Activated CD8-positive, alpha-beta memory T cell treated with anti-CD3 and anti-CD28 coated beads, Interleukin-2, amount 50 U/mL, for 4 hours (primary cell): Measurements from ENCODE around the gene NOP9.

Experiments
- DNase-seq: peaks from one replicate; pipeline ENCODE4 v3.0.0-alpha.2; 2020

Gene NOP9

DNA sequence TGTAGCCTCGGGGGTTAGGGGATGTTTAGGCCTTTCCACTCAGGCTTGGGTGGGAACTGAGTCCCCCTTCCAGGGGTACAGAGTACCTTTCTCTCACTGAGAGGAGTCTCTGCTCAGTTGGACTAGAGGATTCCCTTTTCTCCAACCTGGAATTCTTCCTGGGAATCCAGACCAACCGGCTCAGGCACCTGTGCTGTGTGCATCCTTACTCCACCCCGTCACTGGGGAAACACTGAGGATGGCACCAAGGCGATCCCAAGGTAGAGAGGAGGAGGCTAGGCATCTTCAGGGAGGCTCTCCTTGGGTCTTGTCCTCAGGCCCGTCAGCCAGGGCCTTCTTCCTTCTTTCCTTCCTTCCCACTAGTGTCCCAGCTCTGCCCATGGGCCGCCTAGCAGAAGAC lies 35.8 kb upstream of the NOP9 start:
- DNase-seq: no peak

DNA sequence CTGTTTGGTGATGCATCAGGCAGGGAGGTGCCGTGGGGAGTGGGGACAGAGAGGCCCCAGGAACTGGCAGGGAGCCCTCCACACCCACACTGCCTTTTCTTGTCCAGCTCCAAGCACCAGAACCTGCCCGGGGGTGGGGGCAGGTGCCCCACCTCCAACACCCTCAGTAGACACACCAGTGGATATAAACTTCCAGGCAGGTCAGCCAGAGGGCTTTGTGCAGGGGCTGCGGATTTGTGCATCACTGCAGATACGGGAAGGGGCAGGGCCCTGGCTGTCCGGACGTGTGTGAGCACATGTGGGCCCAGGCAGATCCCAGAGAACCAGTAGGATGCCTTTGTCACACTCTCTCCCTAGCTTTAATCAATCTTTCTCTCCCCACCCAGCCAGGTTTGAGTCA lies 35.4 kb upstream of the NOP9 start:
- DNase-seq: no peak

DNA sequence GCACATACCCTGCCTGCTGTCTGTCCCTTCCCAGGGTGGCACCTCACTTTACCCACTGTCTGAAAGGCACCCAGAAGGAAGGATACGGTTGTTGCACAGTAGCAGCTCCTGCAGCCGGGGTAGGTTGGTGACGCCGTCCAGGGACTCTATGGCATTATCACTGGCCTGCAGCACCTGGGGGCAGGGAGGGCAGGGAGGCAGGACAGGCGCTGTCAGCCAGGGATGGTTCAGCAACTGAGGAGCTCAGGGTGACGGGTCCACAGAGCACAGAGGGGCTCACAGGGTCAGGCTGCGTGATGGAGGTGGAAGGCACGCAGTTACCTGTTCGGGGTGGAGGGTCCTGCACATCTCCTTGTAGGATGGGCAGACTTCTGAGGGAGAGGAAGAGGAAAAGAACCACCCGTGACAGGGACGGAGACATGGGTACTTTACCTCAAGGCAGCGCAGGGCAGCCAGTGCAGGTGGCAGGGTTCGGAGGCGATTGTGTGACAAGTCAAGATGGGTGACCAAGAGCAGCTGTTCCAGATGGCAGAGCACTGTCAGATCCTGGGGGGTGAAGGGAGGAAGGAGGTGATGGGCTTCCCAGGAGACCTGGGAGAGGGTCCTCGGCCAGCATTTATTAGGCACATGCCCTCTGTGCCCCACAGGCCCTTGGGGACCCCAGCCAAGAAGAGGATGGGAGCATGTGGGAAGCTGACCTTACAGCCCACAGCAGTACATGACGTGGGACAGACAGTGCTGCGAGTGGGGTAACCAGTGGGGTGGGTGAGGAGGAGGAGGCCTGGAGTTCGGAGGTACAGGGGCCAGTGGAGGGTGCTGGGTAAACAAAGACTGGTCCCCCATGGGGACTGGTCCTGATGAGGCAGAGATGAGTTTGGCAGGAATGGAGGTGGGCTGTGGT lies 33.1 kb upstream of the NOP9 start:
- no peak for DNase-seq

DNA sequence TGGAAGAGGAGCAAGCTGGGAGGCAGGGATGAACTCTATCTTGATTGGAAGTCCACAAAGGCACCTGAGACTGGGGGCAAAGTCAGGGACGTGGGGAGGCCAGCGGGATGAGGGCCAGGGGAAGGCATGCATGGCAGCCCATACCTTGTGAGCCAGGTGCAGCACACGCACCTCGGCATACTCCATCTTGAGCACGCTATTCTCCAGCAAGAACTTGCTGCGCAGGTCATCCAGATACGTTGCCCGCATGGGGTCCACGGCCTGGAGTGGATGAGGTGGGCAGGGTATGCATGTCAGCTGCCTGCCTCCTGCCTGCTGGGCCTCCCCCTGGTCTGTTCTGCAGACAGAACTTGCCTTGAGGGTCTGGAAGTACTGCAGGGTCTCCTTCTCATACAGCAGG lies 32.1 kb upstream of the NOP9 start:
- no peak for DNase-seq

DNA sequence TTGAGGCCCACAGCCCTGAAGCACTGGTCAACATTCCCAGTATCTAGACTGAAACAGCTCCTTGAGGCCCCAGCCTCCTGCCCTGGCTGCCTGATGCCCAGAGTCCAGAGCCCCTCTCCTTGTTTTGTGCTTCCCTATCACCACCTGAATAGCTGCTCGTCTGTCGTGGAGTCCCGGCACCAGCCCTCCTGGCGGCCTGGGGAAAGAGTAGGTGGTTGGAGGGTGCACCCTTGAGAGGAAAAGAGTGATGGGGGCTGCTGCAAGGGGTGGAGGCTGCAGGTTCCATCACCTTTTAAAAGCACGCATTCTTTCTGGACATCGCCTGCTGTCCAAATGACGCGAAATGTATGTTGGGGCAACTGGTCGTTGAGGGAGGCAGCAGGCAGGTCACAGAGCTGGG lies 31.4 kb upstream of the NOP9 start:
- DNase-seq: no peak

DNA sequence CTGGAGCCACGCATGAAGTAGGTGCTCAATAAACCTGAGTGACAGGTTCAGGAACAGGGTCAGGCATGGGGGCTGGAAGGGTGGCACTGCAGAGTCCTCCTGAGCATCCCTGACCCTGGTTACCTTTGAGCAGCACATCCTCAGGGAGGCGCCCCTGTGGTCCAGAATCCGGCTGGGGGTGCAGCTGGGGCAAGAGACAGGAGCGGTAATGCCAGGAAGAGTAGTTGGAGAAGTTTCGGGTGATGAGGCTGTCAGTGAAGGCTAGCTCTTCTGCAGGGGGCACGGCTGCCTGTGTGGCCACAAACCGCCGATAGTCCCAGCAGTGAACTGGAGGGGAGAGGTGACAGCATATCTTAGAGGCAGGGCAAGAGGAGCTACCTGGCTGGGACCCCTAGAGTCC lies 30.3 kb upstream of the NOP9 start:
- no peak for DNase-seq

DNA sequence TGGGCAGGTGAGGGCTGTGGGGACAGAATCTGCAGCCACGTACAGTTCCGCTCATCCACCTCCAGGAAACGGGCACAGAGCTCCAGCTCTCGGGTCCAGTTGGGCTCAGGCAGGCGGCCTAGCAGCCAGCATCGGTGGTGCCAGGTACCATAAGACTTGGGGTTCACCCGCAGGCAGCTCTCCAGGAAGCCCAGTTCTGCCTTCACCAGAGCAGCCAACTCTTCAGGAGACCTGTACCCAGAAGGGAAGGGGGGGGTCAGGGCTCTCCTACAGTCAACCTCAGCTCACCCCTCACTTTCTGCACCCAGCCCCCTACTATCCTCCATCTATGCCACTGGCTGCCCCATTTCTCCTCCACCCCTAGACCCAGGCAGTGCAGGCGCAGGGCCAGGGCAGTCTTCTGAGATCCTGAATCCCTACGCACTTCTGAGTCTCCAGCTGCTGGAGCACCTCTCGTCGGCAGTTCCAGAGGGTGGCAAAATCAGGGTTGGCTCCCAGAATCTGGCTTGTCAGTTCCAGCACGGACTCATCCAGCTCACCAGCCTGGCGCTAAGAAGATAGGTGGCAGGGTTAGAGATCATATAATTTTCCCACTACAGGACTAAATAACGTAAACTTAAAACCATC lies 29.6 kb upstream of the NOP9 start:
- no peak for DNase-seq

DNA sequence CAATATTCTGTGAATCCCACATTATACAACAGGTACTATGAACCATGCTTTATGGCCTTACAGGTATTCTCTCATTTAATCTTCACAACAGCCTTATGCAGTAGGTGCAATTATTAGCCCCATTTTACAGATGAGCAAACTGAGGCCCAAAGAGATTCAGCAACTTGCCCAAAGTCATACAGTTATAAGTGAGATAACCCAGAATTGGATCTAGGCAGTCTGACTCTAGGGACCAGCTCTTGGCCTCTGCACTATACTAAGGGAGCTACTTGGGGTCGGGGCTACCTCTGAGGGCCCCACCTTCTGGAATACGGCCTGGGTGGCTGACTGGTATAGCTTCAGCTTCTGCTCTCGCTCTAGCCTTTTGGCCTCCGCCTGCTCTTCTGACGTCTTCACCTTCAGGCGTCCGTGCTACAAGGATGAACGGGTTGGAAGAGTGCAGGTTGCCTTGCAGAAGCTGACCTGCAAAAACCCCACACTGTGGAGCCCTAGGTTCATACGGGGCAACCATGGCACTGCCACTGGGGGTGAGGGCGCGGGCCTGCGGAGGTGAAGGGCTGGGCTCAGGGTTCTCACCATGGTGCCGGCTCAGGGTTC lies 29.0 kb upstream of the NOP9 start:
- no peak for DNase-seq

DNA sequence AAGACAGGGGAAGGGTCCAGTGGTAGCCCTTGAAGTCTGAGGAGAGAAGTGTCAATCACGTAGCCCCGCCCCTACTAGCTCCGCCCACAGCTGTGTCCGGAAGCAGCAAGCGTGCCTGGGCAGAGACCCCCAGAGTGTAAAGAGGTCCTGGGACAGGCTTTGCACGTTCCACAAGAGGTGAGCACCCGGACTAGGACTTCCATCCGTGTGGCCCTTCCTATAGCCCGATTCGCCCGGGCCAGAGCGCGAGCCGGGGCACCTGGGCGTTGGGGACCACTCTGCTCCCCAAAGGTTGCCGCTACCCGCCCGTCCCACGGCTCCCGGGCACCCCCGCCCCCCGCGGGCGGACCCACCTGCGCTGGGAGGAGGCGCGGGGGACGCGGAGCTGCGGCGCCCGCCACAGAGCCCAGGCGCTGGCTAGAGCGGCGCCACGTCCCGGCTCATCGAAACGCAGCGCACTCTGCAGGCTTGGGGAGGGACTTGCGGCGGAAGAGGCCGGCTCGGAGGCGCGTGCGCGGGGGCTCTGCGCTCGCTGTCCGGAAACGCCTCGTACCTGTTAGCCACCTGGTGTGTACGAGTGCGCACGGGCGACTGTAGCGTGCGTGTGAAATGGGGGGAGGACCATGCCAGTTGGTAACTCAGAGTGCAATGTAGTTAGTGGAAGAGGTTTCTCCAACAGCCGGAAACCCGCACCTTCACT lies 28.4 kb upstream of the NOP9 start, which contains the start of gene RABGGTA:
Gene RABGGTA (minus strand): TSS at position 464 of the 700 bp plus-strand sequence. CDS start 482 bp downstream, outside the sequence.
- peak; percentile 89 for DNase-seq

DNA sequence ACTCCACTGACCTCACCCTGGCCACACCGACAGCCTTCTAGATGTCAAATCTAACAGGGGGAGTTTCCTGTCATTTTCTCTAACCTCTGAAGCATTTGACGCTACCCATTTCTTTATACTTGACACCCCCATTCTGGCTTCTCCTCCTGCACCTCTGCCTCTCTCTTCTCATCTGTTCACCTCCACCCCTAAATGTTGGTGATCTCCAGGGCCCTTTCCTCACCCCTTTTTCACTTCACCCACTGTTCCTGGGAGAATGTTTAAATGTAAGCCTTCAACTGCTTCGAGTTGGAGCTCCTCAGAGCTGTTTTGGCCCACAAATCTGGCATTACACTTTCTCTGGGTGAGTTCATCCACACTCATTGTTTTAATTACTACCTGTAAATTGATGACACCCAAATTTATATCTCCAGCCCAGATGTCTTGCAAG lies 27.8 kb upstream of the NOP9 start:
- DNase-seq: no peak

DNA sequence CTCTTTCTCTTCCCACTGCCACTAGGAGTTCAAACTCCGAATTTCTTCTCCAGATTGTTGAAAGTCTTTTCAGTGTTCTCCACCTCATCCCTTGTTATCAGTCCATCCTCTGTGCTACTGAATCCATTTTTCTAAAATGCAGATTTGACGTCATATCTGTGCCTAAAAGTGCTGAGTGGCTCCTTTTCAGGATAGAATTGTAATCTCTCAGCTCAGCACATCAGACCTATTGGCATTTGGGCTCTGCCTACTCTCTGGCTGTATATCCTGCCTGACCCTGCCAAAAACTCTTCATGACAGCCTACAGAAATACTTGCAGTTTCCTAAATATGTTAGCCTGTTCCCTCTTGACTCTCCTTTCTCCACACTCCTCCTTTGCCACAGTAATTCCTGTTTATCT lies 27.2 kb upstream of the NOP9 start:
- no peak for DNase-seq

DNA sequence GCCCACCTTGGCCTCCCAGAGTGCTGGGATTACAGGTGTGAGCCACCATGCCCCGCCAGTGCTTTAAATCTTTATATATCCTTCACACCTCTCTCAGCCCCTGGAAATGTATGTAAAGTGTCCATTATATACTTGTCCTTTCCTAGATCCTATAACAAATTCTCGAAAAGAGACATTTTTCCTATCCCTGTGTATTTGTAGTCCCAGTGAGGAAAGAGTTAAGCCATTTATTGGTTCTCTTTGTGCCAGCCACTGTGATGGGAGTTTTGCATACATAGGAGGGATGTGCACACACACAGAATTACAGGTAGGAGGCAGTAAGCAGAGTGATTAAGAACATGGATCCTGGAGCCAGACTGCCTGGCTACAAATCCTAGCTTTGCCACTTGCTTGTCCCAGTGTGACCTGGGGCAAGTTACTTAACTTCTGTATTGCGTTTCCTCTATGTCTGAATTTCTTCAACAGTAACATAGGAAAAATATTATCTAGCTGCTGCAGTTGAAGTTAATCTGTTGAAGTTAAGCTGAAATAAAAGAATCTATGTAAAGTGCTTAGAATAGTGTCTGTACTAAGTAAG lies 26.1 kb upstream of the NOP9 start:
- DNase-seq: no peak

DNA sequence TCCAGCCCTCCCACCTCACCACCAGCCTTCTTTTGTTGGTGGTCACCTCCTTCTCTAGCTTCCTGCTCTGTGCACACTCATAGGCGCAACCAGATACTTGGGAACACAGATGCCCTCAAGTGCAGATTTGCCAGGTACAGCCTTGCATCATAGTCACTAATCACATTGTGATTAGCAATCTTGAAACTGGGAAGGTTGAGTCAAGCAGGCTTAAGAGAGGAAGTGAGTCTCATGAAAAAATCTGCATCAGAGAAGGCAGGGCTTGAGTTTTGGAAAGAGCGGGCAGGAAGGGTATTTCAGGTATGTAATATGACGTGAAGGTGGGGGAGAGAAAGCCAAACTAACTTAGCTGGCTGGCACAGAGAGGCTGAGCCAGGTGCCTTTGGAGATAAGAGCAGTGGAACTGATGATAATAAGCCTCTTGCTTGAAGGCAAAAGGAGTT lies 25.5 kb upstream of the NOP9 start:
- DNase-seq: no peak

DNA sequence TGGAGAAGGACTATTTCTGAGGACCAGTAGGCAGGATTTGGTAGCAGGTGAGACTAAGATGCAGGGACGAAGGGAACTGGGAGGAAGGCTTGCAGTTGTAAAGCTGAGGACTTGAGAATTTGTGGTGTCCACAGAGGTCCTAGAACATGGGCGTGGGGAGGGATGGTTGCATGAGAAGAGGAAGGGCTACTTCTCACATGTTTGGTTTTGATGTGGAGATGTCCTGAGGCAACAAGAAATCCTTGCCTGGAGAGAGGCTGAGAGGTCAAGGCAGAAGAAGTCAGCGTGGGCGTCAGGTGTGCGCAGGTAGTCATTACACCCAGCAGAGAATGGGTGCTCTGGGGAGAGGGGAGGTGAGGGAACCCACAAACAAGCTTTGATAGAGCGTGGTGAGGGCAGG lies 22.6 kb upstream of the NOP9 start:
- DNase-seq: no peak

DNA sequence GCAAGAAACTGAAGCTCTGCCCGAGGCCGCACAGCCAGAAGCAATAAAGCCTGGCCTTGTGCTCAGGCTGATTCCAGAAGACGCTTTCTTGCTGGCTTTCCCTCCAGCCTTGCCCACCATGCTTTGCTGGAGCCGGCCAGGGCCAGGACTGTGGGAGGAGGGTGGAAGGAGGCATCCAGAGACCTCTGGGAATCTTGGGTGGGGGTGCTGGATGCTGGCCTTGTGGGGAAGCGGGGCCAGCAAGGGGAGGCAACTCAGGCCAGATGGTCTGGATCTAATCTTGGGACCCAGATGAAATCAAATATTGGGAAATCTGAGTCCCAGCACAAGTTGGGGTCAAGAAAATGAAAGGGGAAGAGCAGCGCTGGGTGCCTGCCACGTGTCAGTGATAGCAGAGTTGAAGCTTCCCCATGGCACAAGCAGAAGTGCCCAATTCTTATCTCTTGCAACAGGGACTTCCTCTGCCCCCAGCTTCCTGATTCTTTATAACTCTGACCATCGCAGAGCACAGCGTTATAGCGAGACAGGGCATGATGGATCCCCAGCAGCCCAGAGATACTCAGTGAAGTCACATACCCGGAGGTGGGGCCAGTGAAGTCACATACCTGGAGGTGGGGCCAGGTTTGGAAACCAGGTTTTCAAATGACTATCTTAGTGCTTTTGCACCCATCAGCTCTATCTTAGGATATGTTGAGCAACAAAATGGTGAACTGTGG lies 21.9 kb upstream of the NOP9 start:
- no peak for DNase-seq

DNA sequence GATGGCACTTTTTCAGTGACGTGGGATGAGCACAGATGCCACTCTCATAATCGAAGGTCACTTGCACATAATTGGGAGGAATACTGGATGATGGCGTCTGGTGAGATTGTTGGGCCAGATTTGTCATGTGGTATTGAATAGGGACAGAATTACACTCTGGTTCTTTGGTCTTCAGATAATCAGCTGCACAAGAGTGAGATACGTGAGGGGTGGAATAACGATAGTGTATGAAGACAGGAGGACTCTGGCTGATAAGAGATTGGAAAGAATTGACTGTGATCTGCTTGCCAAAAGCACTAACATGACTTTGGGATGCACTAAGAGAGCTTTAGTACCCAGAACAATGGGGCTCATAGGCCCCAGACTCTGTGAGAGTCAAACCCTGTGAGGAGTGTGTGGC lies 21.2 kb upstream of the NOP9 start:
- no peak for DNase-seq

DNA sequence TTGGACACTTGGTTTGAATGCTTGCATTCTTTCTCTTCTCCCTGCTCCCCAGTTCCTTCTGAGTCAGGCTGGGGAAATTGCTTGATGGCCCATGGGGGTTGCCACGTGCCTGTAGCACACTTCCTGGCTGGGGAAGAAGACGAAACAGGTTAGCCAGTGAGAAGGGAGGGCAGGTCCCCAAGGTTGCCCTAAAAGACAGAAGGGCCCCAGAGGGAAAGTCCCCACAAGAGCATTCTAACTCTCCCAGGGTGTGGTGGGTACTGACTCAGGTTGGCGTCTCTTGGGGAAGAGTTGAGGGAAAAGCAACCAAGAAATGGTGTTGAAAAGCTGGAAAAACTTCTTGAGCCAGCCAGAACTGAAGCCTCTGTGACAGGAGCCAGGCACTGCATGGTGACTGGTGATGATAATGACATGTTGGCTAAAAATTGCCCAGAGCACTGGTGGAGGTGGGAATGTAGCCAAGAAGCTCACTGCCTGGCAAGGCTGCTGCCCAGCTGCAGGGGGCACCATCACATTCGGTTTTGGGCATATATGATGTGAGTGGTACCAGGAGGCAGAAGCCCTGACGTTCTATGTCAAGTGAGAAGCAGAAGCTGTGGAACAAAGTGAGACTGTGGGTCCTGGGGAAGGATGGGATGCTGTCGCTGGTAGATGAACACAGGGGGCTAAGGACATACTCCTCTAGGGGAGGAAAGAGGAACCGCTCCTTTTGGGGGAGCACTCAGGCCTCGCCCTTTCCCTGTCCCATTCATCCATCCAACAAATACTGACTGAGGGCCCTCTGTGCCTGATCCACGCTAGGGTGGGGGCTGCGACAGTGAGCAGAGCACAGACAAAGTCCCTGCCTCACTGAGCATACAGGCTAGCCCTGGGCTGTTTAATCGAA lies 20.1 kb upstream of the NOP9 start:
- DNase-seq: peak; percentile 28

DNA sequence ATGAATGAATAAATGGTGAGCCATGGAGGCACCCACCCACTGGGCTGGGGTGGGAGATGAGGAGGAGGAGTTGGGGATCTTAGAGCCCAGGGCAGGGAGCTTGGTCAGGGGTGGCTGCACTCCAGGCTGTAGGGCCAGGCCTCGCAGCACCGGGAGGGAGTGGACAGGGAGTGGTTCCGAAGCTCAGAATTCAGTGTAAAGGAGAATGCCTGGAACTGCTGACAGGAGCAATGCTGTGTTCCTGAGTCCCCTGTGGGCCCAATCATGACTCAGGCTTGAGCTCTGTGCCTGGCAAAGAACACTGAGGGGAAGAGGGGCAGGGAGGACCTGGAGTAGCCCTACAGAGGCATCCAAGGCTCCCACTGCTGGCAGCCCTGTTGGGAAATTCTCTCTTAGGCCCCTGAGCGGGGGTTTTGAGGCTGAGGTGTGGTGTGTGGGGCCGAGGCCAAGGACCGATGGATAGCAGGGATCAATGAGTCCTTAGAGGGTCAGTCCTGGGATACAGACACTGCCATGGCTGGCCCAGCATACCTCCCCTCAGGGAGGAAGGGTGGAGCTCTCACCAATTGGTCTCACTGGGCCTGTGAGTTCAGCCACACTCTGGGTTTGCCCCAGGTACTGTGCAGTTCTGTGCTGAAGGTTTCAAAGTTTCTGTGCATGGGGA lies 18.7 kb upstream of the NOP9 start:
- DNase-seq: no peak

DNA sequence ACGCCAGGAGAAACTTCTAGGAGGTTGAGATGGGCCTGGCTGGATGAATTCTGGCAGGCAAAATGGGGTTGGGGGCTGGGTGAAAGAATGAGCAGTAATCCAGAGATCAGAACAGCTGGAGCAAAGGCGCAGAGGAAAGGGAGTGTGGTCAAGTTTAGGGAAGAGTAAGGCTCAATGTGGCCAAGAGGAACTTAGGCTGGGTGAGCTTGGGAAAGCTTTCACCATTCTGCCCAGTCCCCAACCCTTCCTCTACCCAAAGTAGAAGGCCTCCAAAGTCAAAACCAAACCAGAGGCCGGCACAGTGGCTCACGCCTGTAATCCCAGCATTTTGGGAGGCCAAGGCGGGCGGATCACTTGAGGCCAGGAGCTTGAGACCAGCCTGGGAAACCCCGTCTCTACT lies 18.0 kb upstream of the NOP9 start:
- DNase-seq: no peak

DNA sequence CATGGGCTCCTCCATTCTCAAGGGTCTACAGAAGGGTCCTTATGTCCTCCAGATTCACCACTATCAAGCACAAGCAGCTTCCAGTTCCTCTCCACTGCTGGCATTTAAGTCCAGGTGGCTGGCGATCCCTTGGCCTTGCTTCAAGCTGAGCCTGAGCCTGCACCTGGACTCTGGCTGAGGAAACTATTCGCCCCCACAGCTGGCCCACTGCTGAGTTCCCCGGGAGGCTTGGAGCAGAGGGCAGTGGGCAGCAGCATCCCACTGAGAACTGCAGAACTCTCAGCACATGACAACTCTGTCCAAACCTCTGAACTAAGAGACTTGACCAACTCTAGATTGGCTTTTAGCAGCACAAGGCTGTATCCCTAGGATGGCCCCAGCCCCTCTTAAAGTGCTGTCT lies 16.9 kb upstream of the NOP9 start:
- DNase-seq: no peak
